AG09309 (cell line): ENCODE data around the gene CDK4.

Source experiments
- DNase-seq: peaks from one replicate; pipeline ENCODE4 v3.0.0-alpha.2; 2010; ENCODE audit warnings: low read depth
- H3K4me3 ChIP-seq: 2 replicates; pipeline ENCODE4 v1.5.1; 2011; ENCODE audit warnings: mild to moderate bottlenecking, low read depth, low read length, moderate library complexity; ENCODE audit not compliant: control insufficient read depth
- CTCF ChIP-seq: IDR thresholded peaks from 2 replicates; pipeline ENCODE4 v1.5.1; 2011; ENCODE audit warnings: mild to moderate bottlenecking, low read depth, low read length, inconsistent platforms; ENCODE audit not compliant: insufficient read depth, control insufficient read depth; ENCODE audit errors: missing control alignments

The CDK4 gene

GRCh38 chr12:57757771-57758170 is 5.7 kb upstream of the CDK4 start:
- no peak for TF ChIP-seq CTCF
- no peak for DNase-seq
- H3K4me3 ChIP-seq = no peak overlapping the region

GRCh38 chr12:57756406-57757341 is 4.6 kb upstream of the CDK4 start:
- DNase-seq = no peak
- no peak overlapping the region for H3K4me3 ChIP-seq
- peak; percentile 36 for TF ChIP-seq CTCF

- peak overlapping the region; percentile 47 for H3K4me3 ChIP-seq
- no peak for DNase-seq
- no peak for TF ChIP-seq CTCF
These were observed 3.6 kb upstream of the CDK4 start for GRCh38 chr12:57755454-57756372.

DNA sequence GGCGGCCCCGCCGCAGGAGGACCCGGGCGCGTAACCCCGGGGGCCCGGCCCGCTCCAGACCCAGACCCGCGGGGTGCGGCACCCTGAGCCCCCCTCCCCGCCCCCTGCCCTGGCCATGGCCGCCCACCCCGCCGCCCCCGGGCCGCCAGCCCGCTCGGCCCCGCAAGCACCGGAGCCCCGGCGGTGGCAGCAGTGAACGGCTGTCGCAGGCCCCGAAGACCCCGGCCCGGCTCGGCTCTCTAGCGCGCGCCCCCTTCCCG is 3.0 kb upstream of the CDK4 start:
- peak overlapping the region; percentile 47 for H3K4me3 ChIP-seq
- no peak for TF ChIP-seq CTCF
- DNase-seq = no peak

- no peak for DNase-seq
- no peak for TF ChIP-seq CTCF
- H3K4me3 ChIP-seq = peak within 1 kb of the TSS; percentile 47
These were observed 2.5 kb upstream of the CDK4 start, which contains the start of gene MARCHF9 for GRCh38 chr12:57754411-57755193. MARCHF9 (plus strand) TSS chr12:57755103; CDS start chr12:57755529, 426 bp downstream.

DNA sequence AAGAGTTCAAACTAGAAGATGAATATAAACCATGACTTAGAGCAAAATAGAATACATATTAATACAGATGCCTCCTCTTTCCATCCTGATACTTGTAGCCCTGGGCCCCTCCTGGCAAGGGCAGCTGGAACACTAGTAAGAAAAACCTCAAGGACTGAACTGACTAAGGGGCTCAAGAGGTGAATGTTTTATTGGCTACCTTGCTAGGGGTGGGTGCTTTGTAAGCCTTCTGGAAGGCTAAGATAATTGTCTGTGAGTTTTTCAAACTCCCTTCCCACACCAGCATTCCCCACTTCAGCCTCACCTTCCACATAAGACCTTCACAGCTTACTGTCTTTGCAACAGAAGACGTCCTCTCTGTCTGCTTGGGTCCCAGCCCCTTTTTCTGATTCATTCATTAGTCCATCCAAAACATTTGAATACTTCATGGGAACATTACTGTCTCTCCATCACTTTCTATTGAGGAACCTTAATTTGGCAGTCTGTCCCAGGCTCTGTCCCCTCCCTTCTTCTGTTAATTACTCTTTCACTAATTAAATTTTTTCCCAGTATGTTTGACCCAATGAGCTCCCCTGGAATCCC is 1.7 kb upstream of the CDK4 start:
- no peak overlapping the region for H3K4me3 ChIP-seq
- no peak for DNase-seq
- no peak for TF ChIP-seq CTCF
